Endothelial cell of umbilical vein (primary cell): Measurements from ENCODE around the gene EXOC6. TPM values are rescaled to one million over a fixed set of nuclear protein-coding genes. Genes with fewer than 3 reads are reported as not detected.

Experiments
- BruUV-seq: library from RNA; stranded (reverse); fragments of 400-500 nt; replicated peaks from 2 replicates; lab custom pipeline; 2021; lab: Mats Ljungman, UMichigan
- CTCF ChIA-PET: fragments of 300-600, 350-600 bp; sonication (Branson Sonifier 250); formaldehyde crosslinking; loops from one replicate; lab custom pipeline; 2021; ENCODE audit warnings: antibody characterized with exemption, inconsistent platforms; lab: Charles Lee
- POLR2A ChIA-PET: fragments of 300-600, 350-600 bp; sonication (Branson Sonifier 250); formaldehyde crosslinking; loops from one replicate; lab custom pipeline; 2021; ENCODE audit warnings: antibody characterized with exemption, inconsistent platforms; lab: Charles Lee
- DNase-seq: peaks from one replicate; pipeline ENCODE4 v3.0.0-alpha.2; 2011; ENCODE audit warnings: low read depth, low spot score
- FAIRE-seq: peaks from 2 replicates; lab custom pipeline; 2011; peaks lifted over from hg19 to GRCh38; lab: Jason Lieb, UNC
- H2AFZ ChIP-seq: 2 replicates; pipeline ENCODE4 v1.6.0; 2012; ENCODE audit warnings: low read depth, low read length, control low read depth, inconsistent platforms
- H3K27ac ChIP-seq: 2 replicates; pipeline ENCODE4 v1.5.1; 2011; ENCODE audit warnings: low read depth, mild to moderate bottlenecking, control low read depth, low read length, moderate library complexity; ENCODE audit not compliant: insufficient read depth
- H3K27me3 ChIP-seq, 2 experiments: 2 replicates each; pipeline versions ENCODE4 v1.6.0 to v1.6.1; 2011; ENCODE audit warnings: low read length in 2 of 2, mixed read lengths in 1 of 2; ENCODE audit not compliant: control insufficient read depth in 2 of 2, insufficient read depth in 2 of 2
- H3K36me3 ChIP-seq, 2 experiments: 2 replicates in 1 of 2; 3 replicates in 1 of 2; pipeline ENCODE4 v1.5.1; 2011; ENCODE audit warnings: low read length in 2 of 2, mild to moderate bottlenecking in 1 of 2, moderate library complexity in 1 of 2; ENCODE audit not compliant: control insufficient read depth in 2 of 2, insufficient read depth in 2 of 2; ENCODE audit errors: extremely low read depth in 1 of 2
- H3K4me1 ChIP-seq: 3 replicates; pipeline ENCODE4 v1.5.1; 2011; ENCODE audit warnings: mild to moderate bottlenecking, low read length; ENCODE audit not compliant: control insufficient read depth, insufficient read depth; ENCODE audit errors: extremely low read depth
- H3K4me2 ChIP-seq: 2 replicates; pipeline ENCODE4 v1.6.1; 2011; ENCODE audit warnings: low read length, control low read depth, mixed read lengths; ENCODE audit not compliant: insufficient read depth
- H3K4me3 ChIP-seq, 3 experiments: fragments of 200-600 bp in 1 of 3; sonication (generic), shearing (Covaris generic) in 1 of 3; replicated peaks in 1 of 3; 2 replicates each; pipeline ENCODE4 v1.5.1; 2011 to 2016; ENCODE audit warnings: control low read depth in 3 of 3, low read length in 3 of 3, mild to moderate bottlenecking in 2 of 3, inconsistent platforms in 1 of 3, low read depth in 1 of 3, moderate library complexity in 1 of 3; ENCODE audit not compliant: insufficient read depth in 1 of 3
- H3K79me2 ChIP-seq: 2 replicates; pipeline ENCODE4 v1.6.0; 2012; ENCODE audit warnings: low read length, inconsistent platforms; ENCODE audit not compliant: control insufficient read depth, insufficient read depth
- H3K9ac ChIP-seq: replicated peaks from 2 replicates; pipeline ENCODE3; 2011; ENCODE audit warnings: low read length, control low read depth; ENCODE audit not compliant: insufficient read depth; ENCODE audit errors: extremely low read depth
- H3K9me1 ChIP-seq: replicated peaks from 3 replicates; pipeline ENCODE4 v1.6.0; 2011; ENCODE audit warnings: mild to moderate bottlenecking, low read length; ENCODE audit not compliant: control insufficient read depth, insufficient read depth; ENCODE audit errors: extremely low read depth
- H3K9me3 ChIP-seq: replicated peaks from 2 replicates; pipeline ENCODE4 v1.5.1; 2012; ENCODE audit warnings: low read length, inconsistent platforms; ENCODE audit not compliant: control insufficient read depth, insufficient read depth
- H4K20me1 ChIP-seq: replicated peaks from 2 replicates; pipeline ENCODE3; 2011; ENCODE audit warnings: mild to moderate bottlenecking, low read length; ENCODE audit not compliant: control insufficient read depth, insufficient read depth; ENCODE audit errors: extremely low read depth
- EZH2 ChIP-seq: IDR thresholded peaks from 2 replicates; pipeline ENCODE4 v1.6.1; 2012; ENCODE audit warnings: borderline replicate concordance, low read depth, mild to moderate bottlenecking, moderate library complexity, low read length, inconsistent platforms; ENCODE audit not compliant: severe bottlenecking
- FOS ChIP-seq: IDR thresholded peaks from 2 replicates; pipeline ENCODE4 v1.6.1; 2011; ENCODE audit warnings: mild to moderate bottlenecking, low read length, moderate library complexity, borderline replicate concordance; ENCODE audit not compliant: insufficient read depth
- GATA2 ChIP-seq: IDR thresholded peaks from 2 replicates; pipeline ENCODE4 v1.7.0; 2011; ENCODE audit warnings: low read depth, mild to moderate bottlenecking, moderate library complexity, mixed read lengths, low read length; ENCODE audit not compliant: insufficient read length, insufficient read depth
- JUN ChIP-seq: IDR thresholded peaks from 2 replicates; pipeline ENCODE4 v1.6.1; 2011; ENCODE audit warnings: borderline replicate concordance, low read depth; ENCODE audit not compliant: insufficient read length, insufficient read depth
- MYC ChIP-seq: IDR thresholded peaks from one replicate; pipeline ENCODE4 v1.6.1; 2011; ENCODE audit warnings: mild to moderate bottlenecking, low read depth, low read length
- POLR2A ChIP-seq: IDR thresholded peaks from 2 replicates; pipeline ENCODE4 v1.6.1; 2012; ENCODE audit warnings: low read depth, mild to moderate bottlenecking, control low read depth, low read length
- POLR2AphosphoS5 ChIP-seq: IDR thresholded peaks from 2 replicates; pipeline ENCODE4 v1.6.1; 2012; ENCODE audit warnings: low read depth, mild to moderate bottlenecking, control low read depth, low read length, moderate library complexity; ENCODE audit not compliant: insufficient read depth
- dilution Hi-C: fragments of 300-500 bp; cut with MboI; formaldehyde crosslinking; loops from one replicate; pipeline ENCODE4 v1.15.0; 2019; ENCODE audit warnings: low sequenced_read_pairs; ENCODE audit not compliant: extremely low pct_ligation_motif_present
- intact Hi-C: fragments of 100-400 bp; cut with micrococcal nuclease; formaldehyde crosslinking; loops from one replicate; pipeline ENCODE4 v1.10.0; 2022
- polyA plus RNA-seq, 4 experiments: library from polyadenylated mRNA; depleted of rRNA in 3 of 4; stranded (reverse) in 3 of 4; unstranded in 1 of 4; fragments of >200 nt; gene quantifications; 2 replicates each; pipeline versions ENCODE4 v1.2.1 to v1.2.3, GENCODE V29; 2011 to 2012; ENCODE audit warnings: missing spikeins in 1 of 4
- small RNA-seq: library from RNA; depleted of rRNA; stranded (forward); fragments of <200 nt; gene quantifications from one replicate; pipeline ENCODE3, GENCODE V24; 2012; ENCODE audit warnings: low replicate concordance, low read depth; ENCODE audit not compliant: insufficient read depth, insufficient read length
- total RNA-seq: library from RNA; stranded (reverse); gene quantifications from 2 replicates; pipeline ENCODE4 v1.2.3, GENCODE V29; 2021
- TF ChIP-seq, protein P1 (sequence below), 2 donors: IDR thresholded peaks; 1 replicate in 1 of 2; 2 replicates in 1 of 2; pipeline ENCODE4 v1.5.1; 2011; ENCODE audit warnings: low read length in 2 of 2, mild to moderate bottlenecking in 2 of 2, moderate library complexity in 2 of 2, control low read depth in 1 of 2, inconsistent platforms in 1 of 2, low read depth in 1 of 2; ENCODE audit not compliant: insufficient read depth in 1 of 2; ENCODE audit errors: extremely low read depth in 1 of 2
- TF ChIP-seq, protein P2 (sequence below): IDR thresholded peaks from 2 replicates; pipeline ENCODE4 v1.6.1; 2011; ENCODE audit not compliant: insufficient read depth, insufficient read length

The EXOC6 gene
- total and polyA plus RNA-seq, 2 donors (not counting 3 experiments of a cell fraction or from before 2014, with no cell fraction given) = 72.6 to 108 TPM

DNA sequence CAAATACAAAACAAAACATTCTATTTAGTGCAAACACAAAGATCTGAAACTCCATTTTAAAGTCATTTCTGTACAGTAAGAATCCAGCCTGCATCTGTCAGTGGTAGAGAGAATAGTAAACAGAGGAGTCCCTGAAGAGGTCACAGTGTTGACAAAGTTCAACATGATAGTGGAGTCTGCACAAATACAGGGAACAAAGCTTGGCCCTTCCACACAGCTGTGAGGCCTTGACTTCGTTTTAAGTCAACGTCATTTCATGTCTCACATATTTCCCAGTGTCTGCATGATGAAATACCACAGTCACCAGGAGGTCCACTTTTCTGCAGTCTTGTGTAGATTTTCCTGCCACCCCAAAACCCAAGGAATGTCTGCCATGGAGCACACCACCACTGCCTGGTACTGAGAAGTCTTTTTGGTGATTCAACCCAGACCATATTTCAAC, 258.3 kb downstream of the EXOC6 start:
- Histone ChIP-seq H3K36me3 (no peaks in the 10 kb centered on the region), H3K4me3 (no peak overlapping the region), H3K9me1 (no peaks in the 10 kb centered on the region), H3K4me2 (no peak overlapping the region), H3K9ac (no peak overlapping the region), H3K79me2 (no peaks in the 10 kb centered on the region), H3K27ac (no peak overlapping the region), H2AFZ (no peak overlapping the region), H4K20me1 (no peaks in the 10 kb centered on the region), H3K9me3 (no peaks in the 10 kb centered on the region), H3K4me1 (no peaks in the 10 kb centered on the region), H3K27me3 (peaks cover 0 to 1% of the 10 kb centered on the region in 2 experiments)
- ChIA-PET POLR2A (no interaction called here), CTCF (interaction anchor here (1.3 to 4.1 kb wide), 3 partner anchors 9 to 246 kb away, joined by 3 to 25 read pairs (median 3); no protein-coding TSS in a partner anchor)
- no peak for FAIRE-seq
- TF ChIP-seq EZH2 (no peak), FOS (no peak), MYC (no peak), POLR2A (no peak), JUN (no peak), POLR2AphosphoS5 (no peak), GATA2 (no peak)
- TF ChIP-seq, protein P1, sequence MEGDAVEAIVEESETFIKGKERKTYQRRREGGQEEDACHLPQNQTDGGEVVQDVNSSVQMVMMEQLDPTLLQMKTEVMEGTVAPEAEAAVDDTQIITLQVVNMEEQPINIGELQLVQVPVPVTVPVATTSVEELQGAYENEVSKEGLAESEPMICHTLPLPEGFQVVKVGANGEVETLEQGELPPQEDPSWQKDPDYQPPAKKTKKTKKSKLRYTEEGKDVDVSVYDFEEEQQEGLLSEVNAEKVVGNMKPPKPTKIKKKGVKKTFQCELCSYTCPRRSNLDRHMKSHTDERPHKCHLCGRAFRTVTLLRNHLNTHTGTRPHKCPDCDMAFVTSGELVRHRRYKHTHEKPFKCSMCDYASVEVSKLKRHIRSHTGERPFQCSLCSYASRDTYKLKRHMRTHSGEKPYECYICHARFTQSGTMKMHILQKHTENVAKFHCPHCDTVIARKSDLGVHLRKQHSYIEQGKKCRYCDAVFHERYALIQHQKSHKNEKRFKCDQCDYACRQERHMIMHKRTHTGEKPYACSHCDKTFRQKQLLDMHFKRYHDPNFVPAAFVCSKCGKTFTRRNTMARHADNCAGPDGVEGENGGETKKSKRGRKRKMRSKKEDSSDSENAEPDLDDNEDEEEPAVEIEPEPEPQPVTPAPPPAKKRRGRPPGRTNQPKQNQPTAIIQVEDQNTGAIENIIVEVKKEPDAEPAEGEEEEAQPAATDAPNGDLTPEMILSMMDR (IDR thresholded peaks at IDR 0.05; ENCODE audit: extremely low read depth in 1 of 2, insufficient read depth in 1 of 2, low read depth in 1 of 2, low read length in 2 of 2) = no peak
- TF ChIP-seq, protein P2, sequence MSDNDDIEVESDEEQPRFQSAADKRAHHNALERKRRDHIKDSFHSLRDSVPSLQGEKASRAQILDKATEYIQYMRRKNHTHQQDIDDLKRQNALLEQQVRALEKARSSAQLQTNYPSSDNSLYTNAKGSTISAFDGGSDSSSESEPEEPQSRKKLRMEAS = no peak
- BruUV-seq = no TSS peak
- intact Hi-C loops = no loop called here
- no peak for DNase-seq
- dilution Hi-C loops = loop anchor here (25.0 kb wide), 1 partner anchor 181 kb away; no protein-coding TSS in a partner anchor

Small RNA genes lying within 50 kb of the gene (small RNA-seq; reads per million reads assigned to genes)
- not detected for gene AL392103.1

Other genes starting within 250 kb of the EXOC6 start
- 109 and 110 TPM in 2 replicates for gene HHEX, start 158.6 kb upstream of the EXOC6 start, total RNA-seq
- 71.6 and 81.0 TPM in 2 replicates for gene HHEX, start 158.6 kb upstream of the EXOC6 start, polyA plus RNA-seq
- gene CYP26C1, start 212.3 kb downstream of the EXOC6 start, total RNA-seq = 2.0 and 3.0 TPM in 2 replicates
- 0.12 and 0.18 TPM in 2 replicates for gene CYP26C1, start 212.3 kb downstream of the EXOC6 start, polyA plus RNA-seq
- gene CYP26A1, start 225.4 kb downstream of the EXOC6 start, total RNA-seq = 2.1 and 4.4 TPM in 2 replicates
- gene CYP26A1, start 225.4 kb downstream of the EXOC6 start, polyA plus RNA-seq = 0.95 and 1.4 TPM in 2 replicates